Measurements from ENCODE around the gene PRPF18. TPM values are rescaled to one million over a fixed set of nuclear protein-coding genes. Genes with fewer than 3 reads are reported as not detected.

The PRPF18 gene
- total and polyA plus RNA-seq, 2 donors (not counting 1 experiment from before 2014, with no cell fraction given) = 28.8 to 30.1 TPM

GRCh38 chr10:13593535-13593934 lies 6.8 kb downstream of the PRPF18 start:
- DNase-seq (ENCODE audit: low read depth in 2 of 2) = peak in 1 of 2 donors; percentile 55
- H3K4me2 ChIP-seq (ENCODE audit: extremely low read depth, insufficient read depth, low read length) = no peak overlapping the region
- H3K9ac ChIP-seq (ENCODE audit: insufficient read depth, low read length) = no peak overlapping the region
- peaks cover 20% of the 10 kb centered on the region for H3K79me2 ChIP-seq (ENCODE audit: control insufficient read depth, insufficient read depth, low read length)
- TF ChIP-seq EZH2 (IDR thresholded peaks at IDR 0.05; ENCODE audit: low read length, missing control alignments) (no peak), CTCF (conservative IDR thresholded peaks at IDR 0.05 in 1 of 2, IDR thresholded peaks at IDR 0.05 in 1 of 2; ENCODE audit: low read depth in 1 of 2, low read length in 2 of 2) (no peak)
- no peak overlapping the region for H3K27ac ChIP-seq (ENCODE audit: insufficient read depth, low read length)
- no peaks in the 10 kb centered on the region for H3K4me1 ChIP-seq (ENCODE audit: control insufficient read depth, extremely low read depth, insufficient read depth, low read length)
- no peaks in the 10 kb centered on the region for H3K9me3 ChIP-seq (ENCODE audit: control insufficient read depth, insufficient read depth, low read depth, low read length)
- H4K20me1 ChIP-seq (ENCODE audit: control insufficient read depth, extremely low read depth, insufficient read depth, low read length) = no peaks in the 10 kb centered on the region
- H3K36me3 ChIP-seq (ENCODE audit: control insufficient read depth, insufficient read depth, low read length) = peaks cover 2% of the 10 kb centered on the region
- no peak overlapping the region for H3K4me3 ChIP-seq (replicated peaks in 1 of 4; ENCODE audit: control extremely low read depth in 1 of 4, insufficient read depth in 1 of 4, low read depth in 3 of 4, low read length in 4 of 4)
- no peak overlapping the region for H2AFZ ChIP-seq (ENCODE audit: low read length)
- H3K27me3 ChIP-seq (ENCODE audit: control insufficient read depth, insufficient read depth, low read length) = no peaks in the 10 kb centered on the region

GRCh38 chr10:13594641-13595040 lies 7.9 kb downstream of the PRPF18 start:
- TF ChIP-seq CTCF (conservative IDR thresholded peaks at IDR 0.05 in 1 of 2, IDR thresholded peaks at IDR 0.05 in 1 of 2; ENCODE audit: low read depth in 1 of 2, low read length in 2 of 2) (no peak), EZH2 (IDR thresholded peaks at IDR 0.05; ENCODE audit: low read length, missing control alignments) (no peak)
- Histone ChIP-seq H3K4me1 (ENCODE audit: control insufficient read depth, extremely low read depth, insufficient read depth, low read length) (no peaks in the 10 kb centered on the region), H3K79me2 (ENCODE audit: control insufficient read depth, insufficient read depth, low read length) (peaks cover 9% of the 10 kb centered on the region), H3K9ac (ENCODE audit: insufficient read depth, low read length) (no peak overlapping the region), H2AFZ (ENCODE audit: low read length) (no peak overlapping the region), H3K27ac (ENCODE audit: insufficient read depth, low read length) (no peak overlapping the region), H3K9me3 (ENCODE audit: control insufficient read depth, insufficient read depth, low read depth, low read length) (no peaks in the 10 kb centered on the region), H3K4me3 (replicated peaks in 1 of 4; ENCODE audit: control extremely low read depth in 1 of 4, insufficient read depth in 1 of 4, low read depth in 3 of 4, low read length in 4 of 4) (no peak overlapping the region), H3K36me3 (ENCODE audit: control insufficient read depth, insufficient read depth, low read length) (peaks cover 2% of the 10 kb centered on the region), H3K27me3 (ENCODE audit: control insufficient read depth, insufficient read depth, low read length) (no peaks in the 10 kb centered on the region), H3K4me2 (ENCODE audit: extremely low read depth, insufficient read depth, low read length) (no peak overlapping the region), H4K20me1 (ENCODE audit: control insufficient read depth, extremely low read depth, insufficient read depth, low read length) (no peaks in the 10 kb centered on the region)
- no peak for DNase-seq (ENCODE audit: low read depth in 2 of 2)

GRCh38 chr10:13597909-13598308 lies 11.1 kb downstream of the PRPF18 start:
- Histone ChIP-seq H3K79me2 (ENCODE audit: control insufficient read depth, insufficient read depth, low read length) (peaks cover 2% of the 10 kb centered on the region), H3K4me3 (replicated peaks in 1 of 4; ENCODE audit: control extremely low read depth in 1 of 4, insufficient read depth in 1 of 4, low read depth in 3 of 4, low read length in 4 of 4) (no peak overlapping the region), H3K27ac (ENCODE audit: insufficient read depth, low read length) (no peak overlapping the region), H2AFZ (ENCODE audit: low read length) (no peak overlapping the region), H3K9me3 (ENCODE audit: control insufficient read depth, insufficient read depth, low read depth, low read length) (no peaks in the 10 kb centered on the region), H3K27me3 (ENCODE audit: control insufficient read depth, insufficient read depth, low read length) (no peaks in the 10 kb centered on the region), H3K4me2 (ENCODE audit: extremely low read depth, insufficient read depth, low read length) (no peak overlapping the region), H4K20me1 (ENCODE audit: control insufficient read depth, extremely low read depth, insufficient read depth, low read length) (no peaks in the 10 kb centered on the region), H3K36me3 (ENCODE audit: control insufficient read depth, insufficient read depth, low read length) (no peaks in the 10 kb centered on the region), H3K9ac (ENCODE audit: insufficient read depth, low read length) (no peak overlapping the region), H3K4me1 (ENCODE audit: control insufficient read depth, extremely low read depth, insufficient read depth, low read length) (no peaks in the 10 kb centered on the region)
- no peak for DNase-seq (ENCODE audit: low read depth in 2 of 2)
- TF ChIP-seq CTCF (conservative IDR thresholded peaks at IDR 0.05 in 1 of 2, IDR thresholded peaks at IDR 0.05 in 1 of 2; ENCODE audit: low read depth in 1 of 2, low read length in 2 of 2) (no peak), EZH2 (IDR thresholded peaks at IDR 0.05; ENCODE audit: low read length, missing control alignments) (no peak)

Measured in fibroblast of lung (primary cell).